Activated gamma-delta T cell treated with Interleukin-2 at 50 U/mL for 16 hours (primary cell): ENCODE results near the gene SHISAL2A.

Experiments used
- DNase-seq: peaks from one replicate; pipeline ENCODE4 v3.0.0-alpha.2; 2020

The SHISAL2A gene

DNA sequence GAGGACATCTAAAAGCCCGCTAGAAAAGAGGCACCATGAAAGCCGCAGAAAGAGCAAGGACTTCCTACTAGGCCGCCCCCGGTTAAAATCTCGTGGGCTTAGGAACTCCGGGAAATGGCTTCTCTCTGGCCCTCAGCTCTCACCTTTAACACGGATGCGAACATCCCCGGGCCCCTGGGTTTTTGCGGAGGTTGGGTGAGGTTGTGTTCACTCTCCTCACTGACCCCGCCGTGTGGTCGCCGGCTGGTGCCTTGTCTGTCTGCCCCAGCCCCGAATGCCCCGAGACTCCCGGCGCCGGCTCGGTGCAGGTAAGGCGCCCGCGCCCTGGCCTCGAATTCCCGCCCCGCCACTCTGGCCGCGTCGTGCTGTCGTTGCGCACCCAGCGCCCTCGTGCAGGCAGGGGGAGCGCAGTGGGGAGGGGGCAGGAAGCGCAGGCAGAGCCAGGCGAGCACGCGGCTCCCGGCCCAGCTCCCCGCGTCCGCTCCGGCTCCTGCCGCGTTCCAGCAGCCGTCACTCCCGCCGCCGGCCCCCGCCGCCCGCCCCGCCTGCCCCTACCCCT lies at the start of gene SHISAL2A:
Gene SHISAL2A (plus strand): TSS at position 437 of the 559 bp plus-strand sequence. CDS start 326 bp downstream, outside the sequence.
- peak; percentile 64 for DNase-seq

DNA sequence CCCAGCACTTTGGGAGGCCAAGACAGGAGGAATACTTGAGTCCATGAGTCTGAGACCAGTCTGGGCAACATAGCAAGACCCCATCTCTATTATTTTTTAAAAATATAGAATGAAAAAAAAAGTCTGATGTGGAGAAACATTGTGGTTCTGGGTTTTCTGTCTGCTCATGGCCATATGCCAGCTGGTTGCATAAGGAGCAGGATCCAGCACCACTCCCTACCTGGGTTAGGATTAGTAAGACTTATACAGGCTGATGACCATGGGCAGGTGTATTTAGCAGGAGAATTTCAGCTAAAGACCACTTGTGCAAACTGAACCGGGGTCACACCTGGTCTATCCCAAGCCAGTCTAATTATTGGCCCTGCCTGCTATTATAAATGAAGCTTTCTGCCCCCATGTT lies 47.5 kb upstream of the SHISAL2A start:
- no peak for DNase-seq

DNA sequence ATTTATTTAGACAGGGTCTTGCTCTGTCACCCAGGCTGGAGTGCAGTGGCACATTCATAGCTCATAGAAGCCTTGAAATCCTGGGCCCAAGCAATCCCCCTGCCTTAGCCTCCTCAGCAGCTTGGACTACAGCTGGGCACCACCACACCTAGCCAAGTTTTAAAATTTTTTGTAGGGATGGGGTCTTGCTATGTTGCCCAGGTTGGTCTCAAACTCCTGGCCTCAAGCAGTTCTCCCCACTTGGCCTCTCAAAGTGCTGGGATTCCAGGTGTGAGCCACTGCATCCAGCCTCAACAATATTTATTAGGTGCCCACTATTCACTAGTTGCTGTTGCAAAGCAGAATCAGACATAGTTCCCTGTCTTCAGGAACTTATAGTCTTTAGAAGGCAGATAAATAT lies 44.9 kb upstream of the SHISAL2A start:
- DNase-seq, result no peak

DNA sequence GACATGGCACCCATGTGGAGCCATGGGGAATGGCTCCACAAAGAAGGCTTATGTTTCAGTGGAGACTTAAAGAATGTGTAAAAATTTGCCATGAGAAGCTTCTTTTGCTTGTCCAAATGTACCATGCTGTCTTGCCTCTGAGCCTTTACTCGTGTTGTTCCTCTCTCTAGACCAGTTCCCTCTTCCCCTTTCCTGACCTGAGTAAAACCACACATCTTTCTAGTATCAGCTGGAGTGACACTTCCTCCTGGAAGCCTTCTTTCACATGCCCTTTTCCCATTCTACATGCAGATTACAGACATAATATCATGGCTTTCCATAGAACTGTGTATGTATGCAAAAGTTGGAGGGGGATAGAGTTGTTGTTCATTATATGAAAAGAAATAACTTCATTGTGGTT lies 44.4 kb upstream of the SHISAL2A start:
- no peak for DNase-seq

DNA sequence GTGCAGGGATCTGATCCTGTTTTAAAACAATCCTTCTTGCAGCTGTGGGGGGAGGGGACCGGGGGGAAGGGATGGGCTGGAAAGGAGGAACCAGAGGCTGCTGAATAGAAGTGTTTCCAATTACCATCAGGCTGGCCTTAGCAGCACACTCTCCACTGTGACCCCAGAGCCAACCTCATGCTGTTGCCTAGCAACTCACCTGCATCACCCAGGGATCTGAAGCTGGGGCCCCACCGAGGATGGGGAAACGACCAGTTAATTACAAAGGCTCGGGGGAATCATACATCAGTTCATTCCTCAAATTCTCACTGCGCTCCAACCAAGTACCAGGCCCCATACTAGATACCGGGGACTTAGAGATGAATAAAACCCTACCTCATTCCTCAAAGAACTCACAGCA lies 42.7 kb upstream of the SHISAL2A start:
- DNase-seq, result no peak

DNA sequence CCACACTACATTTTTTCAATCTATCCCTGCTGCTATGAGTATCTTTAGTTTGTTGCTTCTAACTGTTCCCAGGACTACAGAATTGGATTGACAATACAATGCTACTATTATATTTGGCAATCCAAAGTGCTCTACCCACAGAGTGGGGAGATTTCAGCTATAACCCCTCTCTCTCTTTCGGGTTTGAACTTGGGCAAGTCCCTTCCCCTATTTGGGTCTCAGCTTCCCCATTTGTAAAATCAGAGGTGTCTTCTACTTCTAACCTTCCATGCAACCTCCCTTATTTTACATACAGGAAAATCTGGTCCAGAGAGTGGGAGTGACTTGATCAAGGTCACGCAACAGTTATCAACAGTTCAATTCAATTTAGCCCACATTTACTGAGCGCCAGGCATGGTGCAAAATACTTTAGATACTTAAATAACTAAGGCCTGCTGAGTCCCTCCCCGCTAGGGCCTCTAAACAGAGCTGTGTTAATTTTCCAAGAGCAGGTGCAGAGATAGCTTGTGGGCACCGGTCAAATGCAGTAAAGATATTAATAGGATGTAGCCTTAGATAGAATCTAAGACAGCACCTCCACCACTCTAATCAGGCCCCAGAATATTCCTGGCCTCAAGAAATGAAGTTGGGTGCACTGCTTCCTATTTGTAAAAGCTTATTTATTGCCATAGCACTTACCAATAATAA lies 40.2 kb upstream of the SHISAL2A start:
- no peak for DNase-seq

DNA sequence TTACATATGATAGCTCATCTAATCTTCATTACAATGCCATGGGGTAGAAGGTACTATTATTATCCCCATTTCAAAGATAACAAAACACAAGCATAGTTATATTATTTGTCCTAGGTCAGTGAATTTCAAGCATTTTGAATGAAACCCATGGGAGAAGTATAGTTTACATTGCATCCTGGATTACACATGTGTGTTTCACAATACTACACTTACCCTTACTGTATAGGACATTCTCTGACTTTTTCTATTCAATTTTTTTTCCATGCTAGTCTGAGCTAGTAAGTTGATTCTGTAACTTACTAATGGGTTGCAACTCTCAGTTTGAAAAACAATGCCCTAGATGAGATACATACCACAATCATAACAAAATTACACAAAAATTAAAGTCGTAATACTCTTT lies 39.5 kb upstream of the SHISAL2A start:
- DNase-seq, result no peak

DNA sequence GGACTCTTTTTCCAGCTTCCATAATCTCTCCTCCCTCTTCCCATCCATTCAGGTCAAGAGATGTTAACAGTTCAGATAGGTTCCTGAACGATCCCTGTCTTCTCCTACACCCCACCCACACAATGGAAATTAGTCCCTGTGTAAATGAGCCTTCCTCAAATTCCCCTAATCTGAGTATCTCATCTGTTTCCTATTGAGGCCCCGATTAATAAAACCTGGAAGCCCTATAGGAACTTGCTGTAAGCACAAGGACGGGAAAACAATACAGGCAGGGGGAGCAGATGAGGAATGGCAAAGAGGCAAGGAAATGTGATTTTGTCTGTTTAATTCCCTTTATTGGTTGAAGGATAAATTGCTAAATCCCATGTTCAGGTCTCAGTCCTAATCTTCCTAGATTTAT lies 37.9 kb upstream of the SHISAL2A start:
- DNase-seq, result no peak

DNA sequence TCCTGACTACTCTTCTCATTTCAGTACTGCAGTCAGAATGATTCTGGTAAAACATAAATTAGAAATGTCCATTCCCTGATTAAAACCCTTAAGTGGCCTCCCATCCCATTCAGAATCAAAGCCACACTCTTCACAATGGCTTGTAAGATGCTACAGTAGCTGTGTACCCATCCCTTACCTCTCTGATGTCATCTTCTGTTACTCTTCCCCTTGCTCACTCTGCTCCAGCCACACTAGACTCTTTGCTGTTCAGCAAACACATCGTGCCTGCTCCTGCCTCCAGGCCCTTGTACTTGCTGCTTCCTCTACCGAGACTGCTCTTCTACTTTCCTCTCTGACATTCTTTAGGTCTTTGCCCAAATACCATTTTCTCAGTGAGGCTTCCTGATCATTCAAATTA lies 35.1 kb upstream of the SHISAL2A start:
- no peak for DNase-seq

DNA sequence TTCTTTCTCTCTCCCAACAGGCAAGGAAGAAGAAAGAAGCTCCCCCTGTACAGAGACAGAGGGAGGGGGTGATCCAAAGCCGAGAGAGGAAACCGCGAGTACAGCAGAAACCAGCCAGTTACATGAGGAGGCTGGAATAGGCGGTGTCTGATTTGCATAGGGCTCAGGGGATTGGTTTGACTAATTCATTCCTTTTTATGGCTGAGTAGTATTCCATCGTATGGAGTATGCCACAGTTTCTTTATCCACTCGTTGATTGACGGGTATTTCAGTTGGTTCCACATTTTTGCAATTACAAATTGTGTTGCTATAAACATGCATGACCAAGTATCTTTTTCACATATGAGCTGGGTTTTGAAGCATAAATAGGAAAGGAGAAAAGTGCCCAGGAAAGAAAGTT lies 34.2 kb upstream of the SHISAL2A start:
- no peak for DNase-seq

DNA sequence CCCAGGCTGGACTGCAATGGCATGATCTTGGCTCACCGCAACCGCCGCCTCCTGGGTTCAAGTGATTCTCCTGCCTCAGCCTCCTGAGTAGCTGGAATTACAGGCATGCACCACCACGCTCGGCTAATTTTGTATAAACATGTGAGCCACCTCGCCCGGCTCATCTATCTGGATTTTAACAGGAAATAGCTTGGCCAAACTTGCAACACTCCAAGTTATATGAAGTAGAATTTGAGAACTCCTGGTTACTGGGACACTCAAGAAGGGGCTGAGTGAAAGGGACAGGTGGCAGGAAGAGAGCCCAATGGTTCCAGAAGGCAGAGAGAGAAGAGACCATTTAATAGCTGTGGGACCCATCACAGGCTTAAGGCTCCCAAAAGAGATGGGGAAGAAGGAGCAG lies 33.7 kb upstream of the SHISAL2A start:
- no peak for DNase-seq

DNA sequence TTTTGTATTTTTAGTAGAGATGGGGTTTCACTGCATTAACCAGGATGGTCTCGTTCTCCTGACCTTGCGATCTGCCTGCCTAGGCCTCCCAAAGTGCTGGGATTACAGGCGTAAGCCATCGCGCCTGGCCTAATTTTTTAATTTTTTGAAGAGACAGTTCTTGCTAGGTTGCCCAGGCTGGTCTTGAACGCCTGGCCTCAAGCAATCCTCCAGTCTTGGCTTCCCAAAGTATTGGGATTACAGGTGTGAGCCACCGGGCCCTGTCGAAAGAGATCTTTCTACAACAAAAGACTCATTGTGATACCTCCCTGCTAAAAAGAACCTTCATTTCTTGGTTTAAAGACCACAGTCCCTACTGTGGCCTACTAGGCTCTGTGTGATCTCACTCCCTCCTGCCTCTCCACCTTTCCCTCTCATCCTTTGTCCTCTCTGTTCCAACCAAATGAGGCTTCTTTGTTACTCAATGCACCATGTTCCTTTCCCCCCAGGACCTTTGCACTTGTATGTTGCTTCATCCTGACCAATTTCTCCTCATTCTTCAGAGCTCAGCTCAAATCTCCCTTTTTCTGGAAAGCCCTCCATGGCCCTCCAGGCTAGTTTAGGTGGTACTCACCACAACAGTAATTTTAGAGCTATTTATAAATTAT lies 32.3 kb upstream of the SHISAL2A start:
- DNase-seq, result no peak

DNA sequence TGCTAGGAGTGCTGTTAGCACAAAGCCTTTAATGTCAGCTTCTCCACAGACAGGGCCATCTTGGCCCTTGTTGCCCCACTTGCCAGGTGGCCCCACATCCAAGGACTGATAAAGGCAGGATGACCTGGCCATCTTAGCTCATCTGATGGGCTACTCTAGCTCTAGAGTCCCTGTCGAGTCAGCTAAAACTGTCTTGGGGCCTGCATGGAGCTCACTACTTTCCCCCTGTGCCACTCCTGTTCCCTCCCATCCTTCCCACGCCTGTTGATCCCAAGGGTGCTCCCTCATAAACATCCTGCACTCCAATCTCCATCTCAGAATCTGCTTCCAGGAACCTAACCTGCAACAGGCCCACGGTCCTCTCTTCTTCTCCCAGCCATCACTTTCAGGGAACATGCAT lies 31.4 kb upstream of the SHISAL2A start:
- no peak for DNase-seq

DNA sequence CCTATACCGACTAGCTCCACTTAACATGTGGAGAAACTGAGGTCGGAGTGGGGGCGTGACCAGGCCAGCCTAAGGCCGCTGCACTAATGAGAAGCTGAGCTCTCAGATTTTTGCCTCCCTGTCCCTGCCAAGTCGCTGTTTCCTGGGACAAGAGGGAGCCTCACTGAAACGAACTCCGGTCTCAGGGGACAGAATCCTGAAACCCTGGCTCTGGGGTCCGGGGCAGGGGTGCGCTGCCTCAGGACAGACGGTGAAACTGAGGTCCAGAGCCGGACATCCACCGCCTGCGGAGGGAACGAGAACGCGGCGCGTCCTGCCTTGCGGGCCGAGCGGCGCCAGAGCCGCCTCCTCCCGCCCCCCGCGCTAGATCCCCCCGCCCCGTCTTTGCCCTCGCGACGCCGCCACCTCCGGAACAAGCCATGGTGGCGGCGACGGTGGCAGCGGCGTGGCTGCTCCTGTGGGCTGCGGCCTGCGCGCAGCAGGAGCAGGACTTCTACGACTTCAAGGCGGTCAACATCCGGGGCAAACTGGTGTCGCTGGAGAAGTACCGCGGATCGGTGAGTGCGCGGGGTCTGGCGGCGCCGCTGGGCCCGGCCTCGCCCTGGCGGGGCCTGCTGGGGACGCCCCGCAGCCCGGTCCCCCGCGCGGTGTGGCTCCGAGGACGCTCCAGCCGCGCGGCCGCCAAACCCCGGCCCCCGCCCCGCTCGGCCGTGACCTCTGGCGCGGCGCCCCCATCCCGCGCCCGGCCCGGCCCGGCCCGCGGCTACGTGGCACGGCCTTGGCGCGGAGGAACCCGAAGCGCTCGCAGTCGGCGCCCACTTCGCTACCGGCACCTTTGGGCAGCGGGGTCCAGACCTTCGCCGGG lies 30.7 kb upstream of the SHISAL2A start, which contains the start of gene GPX7:
Gene GPX7 (plus strand): TSS at position 381 of the 865 bp plus-strand sequence. CDS start 39 bp downstream, at position 420.
- peak; percentile 59 for DNase-seq

DNA sequence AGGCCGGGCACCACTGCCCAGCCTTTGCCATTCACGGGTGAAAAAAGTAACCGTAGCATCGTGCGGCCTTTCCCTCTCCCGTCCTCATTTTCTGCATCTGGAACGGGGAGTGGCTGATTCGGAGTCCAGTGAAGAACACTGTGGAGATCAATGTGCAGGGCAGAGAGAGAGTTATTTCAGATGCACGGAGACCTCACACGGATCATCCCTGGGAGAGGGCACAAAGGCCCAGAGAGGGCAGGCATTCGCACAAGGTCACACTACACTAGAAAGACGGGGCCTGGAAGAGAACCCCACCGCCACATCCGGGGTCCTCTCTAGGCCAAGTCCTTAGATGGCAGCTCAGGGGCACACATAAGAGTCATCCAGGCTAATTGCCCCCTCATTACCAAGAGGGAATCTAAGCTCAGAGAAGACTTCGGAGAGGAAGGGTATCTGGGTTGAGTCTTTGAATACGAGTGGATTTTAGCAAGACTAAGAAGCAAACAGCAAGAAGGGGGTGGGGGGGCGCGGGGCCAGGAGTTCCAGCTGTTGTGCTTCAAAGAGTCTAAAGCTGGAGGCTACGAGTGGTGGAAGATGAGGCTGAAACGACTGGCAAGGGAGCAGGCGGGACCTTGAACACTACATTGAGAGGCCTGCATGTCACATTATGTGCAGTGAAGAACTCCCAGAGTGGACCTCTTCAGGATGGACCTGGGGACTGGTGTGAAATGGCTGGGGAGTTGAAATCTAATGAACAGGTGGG lies 29.9 kb upstream of the SHISAL2A start:
- peak; percentile 21 for DNase-seq

DNA sequence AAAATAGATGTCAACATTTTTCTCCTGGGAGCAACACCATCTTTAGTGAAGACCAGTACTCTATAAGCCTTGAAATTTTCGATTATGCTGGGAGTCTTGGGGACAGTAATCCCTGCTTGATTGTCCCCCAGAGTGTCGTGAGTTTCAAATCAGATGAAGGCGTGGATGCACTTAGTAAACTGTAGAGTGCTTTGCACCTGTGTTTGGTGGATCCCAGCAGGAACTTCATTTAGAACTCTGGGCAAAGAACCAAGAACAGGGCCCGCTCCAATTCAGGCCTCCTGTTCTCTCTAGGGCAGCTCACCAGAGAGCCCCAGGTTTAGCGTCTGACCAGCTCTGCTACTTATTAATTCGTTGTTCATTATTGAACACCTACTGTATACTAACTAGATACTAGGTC lies 29.3 kb upstream of the SHISAL2A start:
- DNase-seq, result no peak

DNA sequence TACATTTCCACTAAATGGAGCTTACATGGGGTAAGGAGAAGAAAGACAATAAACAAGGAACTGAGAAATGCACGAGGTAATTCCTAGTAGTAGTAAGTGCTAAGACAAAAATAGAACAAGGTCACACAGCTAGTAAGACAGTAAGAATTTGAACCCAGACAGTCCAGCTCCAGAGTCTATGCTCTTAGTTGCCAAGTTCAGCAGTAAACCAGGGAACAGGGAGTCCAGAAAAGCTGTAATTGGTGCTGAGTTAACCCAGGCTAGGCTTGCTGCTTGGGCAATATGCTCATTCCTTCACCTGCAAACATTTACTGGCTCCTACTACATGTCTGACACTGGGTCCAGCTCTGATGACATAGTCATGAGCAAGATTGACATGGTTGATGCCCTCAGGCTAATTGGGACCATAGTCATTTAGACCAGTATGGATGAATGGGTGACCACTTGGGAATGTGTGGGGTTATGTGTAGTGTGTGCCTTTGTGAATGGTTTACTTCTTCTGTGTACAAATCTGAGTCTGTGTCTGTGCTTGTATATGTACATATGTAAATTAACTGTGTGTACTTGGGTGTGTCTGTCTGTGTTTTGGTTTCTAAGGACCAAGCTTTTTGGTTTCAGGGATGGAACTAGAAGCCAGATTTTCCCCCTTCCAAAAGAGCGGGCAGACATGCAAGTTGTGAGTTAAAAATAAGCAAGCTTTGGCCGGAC lies 28.8 kb upstream of the SHISAL2A start:
- no peak for DNase-seq

DNA sequence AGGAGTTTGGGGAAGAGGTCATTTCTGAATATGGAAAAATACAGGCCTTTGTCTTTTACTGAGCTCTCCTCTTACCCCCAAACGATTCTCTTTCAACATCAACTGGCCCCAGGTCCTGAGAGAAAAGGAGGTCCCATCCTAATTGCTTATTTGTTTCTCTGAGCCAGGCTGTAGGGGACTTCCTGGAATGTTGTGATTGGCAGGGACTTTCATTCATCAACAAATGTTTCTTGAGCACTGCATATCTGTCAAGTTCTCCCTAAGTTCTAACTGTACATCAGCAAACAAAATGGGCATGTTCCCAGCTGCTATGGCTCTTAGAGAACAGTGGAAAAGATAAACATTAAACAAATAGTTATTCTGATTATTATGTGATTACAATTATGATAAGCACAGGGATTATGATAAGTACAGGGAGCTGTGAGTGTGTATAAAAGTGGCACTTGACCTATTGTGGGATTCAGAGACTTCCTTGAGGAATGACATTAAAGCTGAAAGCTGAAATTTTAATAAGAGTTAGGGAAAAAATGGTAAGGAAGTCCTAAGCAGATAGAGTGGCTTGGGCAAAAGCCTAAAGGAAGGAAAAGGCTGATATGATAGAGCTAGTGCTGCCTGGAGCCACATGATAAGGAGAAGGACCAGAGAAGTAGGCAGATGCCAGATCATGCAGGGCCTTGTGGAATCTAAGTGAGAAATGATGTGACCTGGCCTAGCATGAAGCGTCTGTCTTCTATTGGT lies 19.2 kb upstream of the SHISAL2A start:
- DNase-seq, result no peak

DNA sequence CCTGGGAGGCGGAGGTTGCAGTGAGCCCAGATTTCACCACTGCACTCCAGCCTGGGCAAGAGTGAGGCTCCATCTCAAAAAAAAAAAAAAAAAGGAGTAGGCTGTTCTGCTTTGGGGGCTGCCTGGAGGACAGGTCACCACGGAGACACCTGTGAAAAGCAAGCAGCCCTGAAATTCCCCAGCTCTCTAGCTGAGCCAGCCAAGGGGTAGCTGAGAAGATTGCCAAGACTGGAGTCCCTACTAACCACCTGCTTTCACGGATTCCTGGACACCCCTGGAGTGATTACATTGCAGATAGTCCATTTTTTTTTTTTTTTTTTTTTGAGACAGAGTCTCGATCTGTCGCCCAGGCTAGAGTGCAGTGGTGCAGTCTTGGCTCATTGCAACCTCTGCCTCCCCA lies 18.3 kb upstream of the SHISAL2A start:
- no peak for DNase-seq

DNA sequence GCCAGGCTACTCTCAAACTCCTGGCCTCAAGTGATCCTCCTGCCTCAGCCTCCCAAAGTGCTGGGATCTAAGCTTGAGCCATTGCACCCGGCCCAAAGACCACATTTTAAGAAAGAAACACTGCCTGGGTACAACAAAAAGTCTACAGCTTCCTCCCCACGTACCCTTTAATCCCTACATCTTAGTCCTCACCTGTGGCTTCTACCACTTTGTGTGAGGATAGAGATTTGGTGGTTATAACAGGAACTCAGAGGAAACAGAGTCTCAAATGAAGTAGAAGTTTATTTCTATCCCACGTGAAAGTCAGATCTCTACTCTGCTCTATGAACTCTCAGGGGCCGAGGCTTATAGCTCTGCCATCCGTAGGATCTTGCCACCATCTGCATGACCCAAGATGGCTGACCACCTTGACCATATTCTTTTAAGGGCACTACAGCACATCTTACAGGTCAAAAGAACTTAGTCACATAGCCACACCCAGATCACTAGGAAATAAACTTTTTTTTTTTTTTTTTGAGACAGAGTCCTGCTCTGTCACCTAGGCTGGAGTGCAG lies 17.4 kb upstream of the SHISAL2A start:
- no peak for DNase-seq

DNA sequence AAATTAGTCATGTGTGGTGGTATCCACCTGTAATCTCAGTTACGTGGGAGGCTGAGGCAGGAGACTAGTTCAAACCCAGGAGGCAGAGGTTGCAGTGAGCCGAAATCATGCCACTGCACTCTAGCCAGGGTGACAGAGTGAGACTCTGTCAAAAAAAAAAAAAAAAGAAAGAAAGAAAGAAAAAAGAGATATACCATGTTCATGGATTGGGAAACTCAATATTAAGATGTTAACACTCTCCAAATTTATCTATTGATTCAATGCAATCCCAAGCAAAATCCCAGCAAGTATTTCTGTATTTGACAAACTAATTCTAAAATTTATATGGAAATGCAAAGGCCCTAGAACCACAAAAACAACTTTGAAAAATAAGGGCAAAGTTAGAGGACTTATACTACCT lies 11.0 kb upstream of the SHISAL2A start:
- DNase-seq, result no peak
